ENCODE data around the gene FBXO40. TPM values are rescaled to one million over a fixed set of nuclear protein-coding genes. Genes with fewer than 3 reads are reported as not detected.

The FBXO40 gene
- total and polyA plus RNA-seq, 9 of the 15 experiments (the other 6 are each of a cell fraction or from before 2014, with no cell fraction given), result 0.01 to 0.05 (median 0.04) TPM; not detected in 3

GRCh38 chr3:121637922-121638321 lies 44.7 kb downstream of the FBXO40 start:
- in situ Hi-C loops (cut with MboI), result no loop called here
- DNase-seq (ENCODE audit: extremely low read depth in 1 of 4, low spot score in 3 of 4) (no peak), ATAC-seq (no peak), FAIRE-seq (no peak)
- H4K20me1 ChIP-seq (replicated peaks; ENCODE audit: control insufficient read depth, insufficient read depth, low read length), result no peaks in the 10 kb centered on the region
- no peaks in the 10 kb centered on the region for H3K9me3 ChIP-seq (replicated peaks; ENCODE audit: control insufficient read depth, insufficient read depth, low read depth, low read length)
- H3K27ac ChIP-seq (ENCODE audit: extremely low read depth, low read depth, low read length), result no peak overlapping the region
- no peak overlapping the region for H3K4me2 ChIP-seq (ENCODE audit: insufficient read depth, low read length)
- 100% methylated on average over 1 of the region's 1 CpG for WGBS (ENCODE audit: insufficient coverage, low coverage, missing lambda C conversion rate)
- no peak overlapping the region for H2AFZ ChIP-seq (ENCODE audit: low read depth, low read length)
- no peak overlapping the region for H3K9ac ChIP-seq (ENCODE audit: insufficient read depth in 1 of 2, low read depth in 2 of 2, low read length in 2 of 2)
- CTCF ChIA-PET (ENCODE audit: low intra/inter-chr PET ratio), result no interaction called here
- H3K4me3 ChIP-seq, result no peak overlapping the region
- no peaks in the 10 kb centered on the region for H3K36me3 ChIP-seq (ENCODE audit: control insufficient read depth, insufficient read depth, low read length)
- intact Hi-C loops (cut with micrococcal nuclease), result no loop called here
- BruUV-seq (replicated peaks), result no TSS peak
- no peaks in the 10 kb centered on the region for H3K79me2 ChIP-seq (ENCODE audit: control insufficient read depth, insufficient read depth, low read length)
- H3K9me1 ChIP-seq (ENCODE audit: control insufficient read depth, insufficient read depth, low read length), result no peaks in the 10 kb centered on the region
- no peaks in the 10 kb centered on the region for H3K4me1 ChIP-seq (replicated peaks in 1 of 2; ENCODE audit: control insufficient read depth in 2 of 2, insufficient read depth in 2 of 2, low read length in 2 of 2)
- POLR2A ChIA-PET, result interaction anchor here (0.6 kb wide), 1 partner anchor 77 kb away, joined by 3 read pairs; no protein-coding TSS in a partner anchor
- no peaks in the 10 kb centered on the region; a peak in 1 of 5 replicates for H3K27me3 ChIP-seq (ENCODE audit: control insufficient read depth in 2 of 2, insufficient read depth in 2 of 2, low read length in 2 of 2)
- no peak for TF ChIP-seq ZNF316 (IDR thresholded peaks at IDR 0.05)
- no peak for TF ChIP-seq POLR2A (conservative IDR thresholded peaks at IDR 0.05)
- TF ChIP-seq ID3 (CRISPR knock-in tag; IDR thresholded peaks at IDR 0.05), result no peak
- TF ChIP-seq ID3 (tag; IDR thresholded peaks at IDR 0.05), result no peak
- no peak for TF ChIP-seq FOS (IDR thresholded peaks at IDR 0.05; ENCODE audit: extremely low read depth, insufficient read length)
- no peak for TF ChIP-seq KDM4B (IDR thresholded peaks at IDR 0.05; ENCODE audit: borderline replicate concordance in 2 of 2, low read depth in 1 of 2)
- no peak for TF ChIP-seq ZC3H4 (CRISPR knock-in tag; IDR thresholded peaks at IDR 0.05; ENCODE audit: borderline replicate concordance)
- no peak for TF ChIP-seq ZNF318 (IDR thresholded peaks at IDR 0.05; ENCODE audit: borderline replicate concordance in 1 of 2, low read depth in 1 of 2)
- no peak for TF ChIP-seq CREB1 (IDR thresholded peaks at IDR 0.05)
- no peak for TF ChIP-seq CREB1 (CRISPR knock-in tag; IDR thresholded peaks at IDR 0.05)
- no peak for TF ChIP-seq NFE2L1 (tag; IDR thresholded peaks at IDR 0.05; ENCODE audit: borderline replicate concordance, low read depth)
- TF ChIP-seq TSHZ1 (CRISPR knock-in tag; IDR thresholded peaks at IDR 0.05), result no peak
